Hematopoietic multipotent progenitor cell treated with erythropoietin and hydrocortisone succinate and interleukin-3 and kit ligand, for 4 days (in vitro differentiated cells): ENCODE measurements around the gene TMEM139.

Source experiments
- DNase-seq: peaks from one replicate; pipeline ENCODE4 v3.0.0-alpha.2; 2015

The TMEM139 gene

GRCh38 chr7:143329471-143330170 is 44.9 kb downstream of the TMEM139 start:
- no peak for DNase-seq

- DNase-seq: peak; percentile 15
Measured at GRCh38 chr7:143331179-143331801, 46.5 kb downstream of the TMEM139 start.

DNA sequence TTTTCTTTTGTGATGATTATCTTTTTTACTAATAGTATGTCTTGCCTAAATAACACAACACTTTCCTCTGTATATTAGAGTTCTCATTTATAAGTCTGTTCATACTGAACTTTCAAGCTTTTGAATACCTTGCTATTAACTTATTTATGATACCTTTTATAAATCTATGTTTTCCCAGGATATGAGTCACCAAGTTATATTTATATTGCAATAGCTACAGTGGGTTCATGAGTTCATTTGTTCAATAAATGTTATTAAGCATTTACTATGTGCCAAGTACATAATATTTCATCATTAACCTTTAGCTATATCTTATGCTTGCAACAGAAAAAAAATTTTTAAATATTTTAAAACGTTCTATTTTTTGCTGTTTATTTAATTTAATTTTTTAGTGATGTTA is 49.5 kb downstream of the TMEM139 start:
- no peak for DNase-seq

DNA sequence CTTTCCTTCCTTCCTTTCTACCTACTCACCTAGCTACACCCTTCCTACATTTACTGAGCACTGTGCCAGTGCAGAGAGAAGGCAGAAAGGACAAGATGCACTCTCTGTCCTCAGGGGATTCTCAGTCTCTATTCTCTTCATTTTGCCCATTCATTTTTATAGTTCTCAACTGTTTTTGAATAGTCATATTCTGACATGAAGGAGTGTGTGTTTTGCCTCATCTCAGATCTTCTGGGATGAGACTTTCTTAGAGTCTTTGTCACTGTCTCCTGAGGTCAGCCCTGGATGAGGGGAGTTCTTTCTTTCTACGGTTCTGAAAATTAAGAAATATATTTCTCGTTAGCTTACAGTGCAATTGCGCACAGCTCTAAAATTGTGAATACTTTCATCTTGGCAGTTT is 52.5 kb downstream of the TMEM139 start:
- DNase-seq: no peak
